GM12875 (cell line): ENCODE data around the gene ARL6IP5.

ENCODE experiments used
- H3K4me3 ChIP-seq: one replicate; pipeline ENCODE4 v1.5.1; 2011; ENCODE audit warnings: low read depth, low read length, control low read depth
- TF ChIP-seq, protein P1 (sequence below): IDR thresholded peaks from 2 replicates; pipeline ENCODE4 v1.5.1; 2011; ENCODE audit warnings: low read depth, mild to moderate bottlenecking, control low read depth, inconsistent platforms, low read length, moderate library complexity, borderline replicate concordance; ENCODE audit not compliant: insufficient read depth

ARL6IP5 gene

DNA sequence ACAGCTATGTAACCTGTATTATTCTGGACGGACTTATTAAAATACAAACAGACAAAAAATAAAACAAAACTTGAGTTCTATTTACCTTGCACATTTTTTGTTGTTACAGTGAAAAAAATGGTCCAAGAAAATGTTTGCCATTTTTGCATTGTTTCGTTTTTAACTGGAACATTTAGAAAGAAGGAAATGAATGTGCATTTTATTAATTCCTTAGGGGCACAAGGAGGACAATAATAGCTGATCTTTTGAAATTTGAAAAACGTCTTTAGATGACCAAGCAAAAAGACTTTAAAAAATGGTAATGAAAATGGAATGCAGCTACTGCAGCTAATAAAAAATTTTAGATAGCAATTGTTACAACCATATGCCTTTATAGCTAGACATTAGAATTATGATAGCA is 20.6 kb downstream of the ARL6IP5 start:
- TF ChIP-seq, protein P1, sequence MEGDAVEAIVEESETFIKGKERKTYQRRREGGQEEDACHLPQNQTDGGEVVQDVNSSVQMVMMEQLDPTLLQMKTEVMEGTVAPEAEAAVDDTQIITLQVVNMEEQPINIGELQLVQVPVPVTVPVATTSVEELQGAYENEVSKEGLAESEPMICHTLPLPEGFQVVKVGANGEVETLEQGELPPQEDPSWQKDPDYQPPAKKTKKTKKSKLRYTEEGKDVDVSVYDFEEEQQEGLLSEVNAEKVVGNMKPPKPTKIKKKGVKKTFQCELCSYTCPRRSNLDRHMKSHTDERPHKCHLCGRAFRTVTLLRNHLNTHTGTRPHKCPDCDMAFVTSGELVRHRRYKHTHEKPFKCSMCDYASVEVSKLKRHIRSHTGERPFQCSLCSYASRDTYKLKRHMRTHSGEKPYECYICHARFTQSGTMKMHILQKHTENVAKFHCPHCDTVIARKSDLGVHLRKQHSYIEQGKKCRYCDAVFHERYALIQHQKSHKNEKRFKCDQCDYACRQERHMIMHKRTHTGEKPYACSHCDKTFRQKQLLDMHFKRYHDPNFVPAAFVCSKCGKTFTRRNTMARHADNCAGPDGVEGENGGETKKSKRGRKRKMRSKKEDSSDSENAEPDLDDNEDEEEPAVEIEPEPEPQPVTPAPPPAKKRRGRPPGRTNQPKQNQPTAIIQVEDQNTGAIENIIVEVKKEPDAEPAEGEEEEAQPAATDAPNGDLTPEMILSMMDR: no peak

DNA sequence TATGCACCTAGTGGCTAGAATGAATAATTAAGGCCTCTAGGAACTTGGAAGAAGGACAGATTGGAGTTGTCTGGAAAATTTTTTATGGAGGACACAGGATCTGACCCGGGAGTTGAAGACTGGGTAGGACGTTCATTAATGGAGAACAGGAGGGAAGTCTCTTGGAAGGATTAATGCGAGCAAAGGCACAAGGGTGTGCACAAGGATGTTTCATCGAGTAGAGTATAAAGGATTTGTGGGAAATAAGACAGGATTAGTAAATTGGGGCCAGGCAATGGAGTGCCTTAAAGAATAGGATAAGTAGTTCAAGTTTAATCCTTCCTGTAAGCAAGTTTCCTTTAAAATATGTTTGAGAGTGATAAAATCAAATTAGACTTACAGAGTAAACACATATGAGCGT is 23.1 kb downstream of the ARL6IP5 start:
- TF ChIP-seq, protein P1: no peak
- no peak overlapping the region for H3K4me3 ChIP-seq

More for the DNA sequence above, 20.6 kb downstream of the ARL6IP5 start:
- no peak overlapping the region for H3K4me3 ChIP-seq

DNA sequence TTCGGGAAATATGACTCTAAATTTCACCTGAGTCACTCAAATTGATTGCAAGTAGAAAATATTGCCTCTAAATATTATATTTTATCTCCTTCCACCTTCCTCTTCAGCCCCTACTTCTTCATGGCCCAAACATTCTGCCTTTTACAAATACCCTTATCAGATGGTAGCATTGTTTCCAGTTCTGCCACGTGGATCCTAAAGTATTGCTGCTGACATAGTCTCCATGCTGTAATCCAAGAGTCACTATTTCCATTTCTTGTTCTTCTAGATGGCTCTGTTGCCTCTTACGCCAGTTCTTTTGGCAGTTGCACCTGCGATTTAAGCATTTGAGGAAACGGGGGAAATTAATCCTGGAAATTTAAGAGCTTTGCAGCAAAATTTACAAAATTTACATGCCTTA is 24.1 kb downstream of the ARL6IP5 start:
- TF ChIP-seq, protein P1: no peak

DNA sequence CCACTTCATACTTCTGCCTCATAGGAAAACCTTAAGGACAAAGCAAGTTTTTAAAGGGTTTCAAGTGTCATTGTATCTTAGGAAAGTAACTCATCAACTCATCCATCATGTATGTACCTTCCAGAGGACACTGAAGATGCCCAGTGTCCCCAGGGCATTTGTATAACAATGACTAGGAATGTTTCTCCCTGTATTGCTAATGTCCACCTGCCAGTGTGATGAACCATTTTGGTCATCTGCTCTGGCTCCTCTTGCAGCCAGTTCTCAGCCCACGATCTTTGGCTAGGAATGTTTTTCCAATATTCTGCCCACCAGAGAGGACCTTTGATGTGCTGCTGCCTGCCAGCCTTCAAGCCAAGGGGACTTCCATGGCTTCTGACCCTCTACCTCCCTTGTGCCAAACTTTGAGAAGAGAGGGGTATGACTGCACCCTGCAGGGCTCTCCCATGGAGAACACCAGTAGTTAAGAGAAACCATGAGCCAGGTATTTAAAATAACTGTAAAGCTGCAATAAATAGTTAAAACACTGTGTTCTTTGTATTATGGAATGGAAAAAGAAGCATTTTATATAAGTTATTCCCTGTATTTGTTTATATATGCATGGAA is 26.3 kb downstream of the ARL6IP5 start:
- no peak overlapping the region for H3K4me3 ChIP-seq
- TF ChIP-seq, protein P1: no peak

More for the DNA sequence above, 24.1 kb downstream of the ARL6IP5 start:
- H3K4me3 ChIP-seq: no peak overlapping the region

DNA sequence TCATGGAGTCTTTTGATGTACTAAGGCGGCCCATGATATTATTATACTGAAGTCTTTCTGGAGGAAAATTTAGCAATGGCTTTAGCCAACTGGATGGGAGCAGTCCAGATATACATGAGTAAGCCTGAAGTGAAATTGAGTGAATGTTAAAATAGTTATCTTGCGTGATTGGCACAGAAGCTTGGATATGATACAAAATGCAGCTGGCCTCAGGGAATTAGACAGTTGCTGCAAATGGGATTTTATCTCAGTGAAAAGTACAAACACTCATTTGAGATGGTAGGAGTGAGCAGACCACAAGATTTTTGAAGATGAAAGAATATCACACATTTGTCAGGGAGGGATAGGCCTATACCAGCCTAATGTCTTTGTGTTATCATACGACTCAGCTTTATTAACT is 28.8 kb downstream of the ARL6IP5 start:
- TF ChIP-seq, protein P1: no peak
- H3K4me3 ChIP-seq: no peak overlapping the region

DNA sequence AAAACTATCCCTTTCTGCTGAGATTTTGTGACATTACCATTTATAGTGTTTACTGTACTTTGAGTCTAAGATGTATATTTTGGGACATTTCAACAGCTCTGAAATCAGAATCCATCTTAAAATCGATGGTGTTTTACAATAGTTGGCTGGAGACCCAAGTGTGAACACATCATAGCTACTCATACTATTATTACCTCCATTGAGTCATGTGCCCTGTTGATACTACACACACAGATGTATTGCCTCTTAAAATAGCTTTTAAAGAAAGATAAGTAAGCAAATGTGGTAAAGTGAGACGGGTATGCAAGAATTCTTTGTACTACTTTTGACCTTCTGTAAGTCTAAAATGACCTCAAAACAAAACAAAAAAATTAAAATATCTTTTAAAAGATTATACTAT is 31.0 kb downstream of the ARL6IP5 start:
- TF ChIP-seq, protein P1: no peak
- no peak overlapping the region for H3K4me3 ChIP-seq

DNA sequence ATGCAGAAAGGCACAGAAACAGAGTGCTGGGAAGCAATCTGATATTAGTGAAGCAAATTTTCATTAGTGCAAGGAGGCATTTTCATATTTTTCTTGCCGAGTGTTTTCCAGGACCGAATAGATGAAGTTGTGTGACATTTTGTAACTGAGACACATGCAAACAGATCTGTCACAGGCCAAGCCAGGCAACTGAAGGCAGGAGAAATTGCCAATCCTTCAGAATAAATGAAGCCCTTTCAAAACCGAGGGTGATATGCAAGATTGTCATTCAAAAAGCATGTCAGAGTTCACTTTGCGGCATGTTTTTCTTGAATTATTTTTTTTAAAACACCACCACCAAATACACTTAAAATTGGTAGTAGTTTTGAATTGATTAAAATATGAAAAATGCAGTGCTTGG is 31.4 kb downstream of the ARL6IP5 start:
- no peak overlapping the region for H3K4me3 ChIP-seq
- TF ChIP-seq, protein P1: no peak
